Measurements from ENCODE around the gene MYEF2. TPM values are rescaled to one million over a fixed set of nuclear protein-coding genes. Genes with fewer than 3 reads are reported as not detected.

Gene MYEF2
- total RNA-seq, 4 donors from 2014 or later = 2.0 to 4.3 (median 2.5) TPM

- TF ChIP-seq POLR2A (IDR thresholded peaks at IDR 0.05) (no peak), CTCF (IDR thresholded peaks at IDR 0.05) (no peak)
- 28 to 36% methylated on average over 5 of the region's 5 CpGs for WGBS, 2 donors
- H3K4me3 ChIP-seq (ENCODE audit: low read depth, poor library complexity, severe bottlenecking) = no peak overlapping the region
- DNase-seq (ENCODE audit: low spot score in 2 of 2) = no peak
- intact Hi-C loops (cut with DNase I; ENCODE audit: low total_unique reads) = no loop called here
These were observed 91.5 kb downstream of the MYEF2 start for GRCh38 chr15:48086576-48086975.

- no peak overlapping the region for H3K4me3 ChIP-seq (ENCODE audit: low read depth, poor library complexity, severe bottlenecking)
- no peak for DNase-seq (ENCODE audit: low spot score in 2 of 2)
- no peak for TF ChIP-seq CTCF (IDR thresholded peaks at IDR 0.05)
- no peak for TF ChIP-seq POLR2A (IDR thresholded peaks at IDR 0.05)
- WGBS, 2 donors = 21 to 22% methylated on average over 5 of the region's 5 CpGs
- intact Hi-C loops (cut with DNase I; ENCODE audit: low total_unique reads) = no loop called here
These were observed 92.0 kb downstream of the MYEF2 start for GRCh38 chr15:48086133-48086532.

- no peak overlapping the region for H3K4me3 ChIP-seq (ENCODE audit: low read depth, poor library complexity, severe bottlenecking)
- DNase-seq (ENCODE audit: low spot score in 2 of 2) = no peak
- TF ChIP-seq CTCF (IDR thresholded peaks at IDR 0.05) (no peak), POLR2A (IDR thresholded peaks at IDR 0.05) (no peak)
- WGBS, 2 donors = 58 to 61% methylated on average over 6 of the region's 6 CpGs
- intact Hi-C loops (cut with DNase I; ENCODE audit: low total_unique reads) = no loop called here
These were observed 92.5 kb downstream of the MYEF2 start for GRCh38 chr15:48085591-48085930.

GRCh38 chr15:48084759-48085590 lies 93.1 kb downstream of the MYEF2 start:
- TF ChIP-seq POLR2A (IDR thresholded peaks at IDR 0.05) (no peak), CTCF (IDR thresholded peaks at IDR 0.05) (no peak)
- DNase-seq (ENCODE audit: low spot score in 2 of 2) = no peak
- no peak overlapping the region for H3K4me3 ChIP-seq (ENCODE audit: low read depth, poor library complexity, severe bottlenecking)
- intact Hi-C loops (cut with DNase I; ENCODE audit: low total_unique reads) = no loop called here
- WGBS, 2 donors = 46 to 57% methylated on average over 6 of the region's 6 CpGs

Other genes with a start within 250 kb of the MYEF2 start
- 1 to 10 TPM; 3.4 to 6.1 (median 4.2) TPM for gene SLC24A5, start 57.3 kb downstream of the MYEF2 start, total RNA-seq
- not detected for gene CTXN2, start 13.4 kb upstream of the MYEF2 start, total RNA-seq
- not detected for gene SLC12A1, start 28.0 kb upstream of the MYEF2 start, total RNA-seq
- 100 to 1,000 TPM in 1 of 4 donors, 10 to 100 TPM in 3; 69.6 to 140 (median 84.0) TPM for gene DUT, start 153.1 kb upstream of the MYEF2 start, total RNA-seq